GM21717 (cell line): ENCODE results near the gene TMEM196.

Source experiments
- ATAC-seq: cut with Tn5 transposase; IDR thresholded peaks from one replicate; pipeline ENCODE4 v1.9.1; 2021; ENCODE audit warnings: mild to moderate bottlenecking, moderate library complexity; ENCODE audit not compliant: unreplicated experiment

The TMEM196 gene

GRCh38 chr7:19772841-19773760 lies at the start of gene TMEM196:
Gene TMEM196, minus strand, starts transcription at chr7:19773617. Its CDS starts 921 bp downstream, at chr7:19772696.
- ATAC-seq: no peak

DNA sequence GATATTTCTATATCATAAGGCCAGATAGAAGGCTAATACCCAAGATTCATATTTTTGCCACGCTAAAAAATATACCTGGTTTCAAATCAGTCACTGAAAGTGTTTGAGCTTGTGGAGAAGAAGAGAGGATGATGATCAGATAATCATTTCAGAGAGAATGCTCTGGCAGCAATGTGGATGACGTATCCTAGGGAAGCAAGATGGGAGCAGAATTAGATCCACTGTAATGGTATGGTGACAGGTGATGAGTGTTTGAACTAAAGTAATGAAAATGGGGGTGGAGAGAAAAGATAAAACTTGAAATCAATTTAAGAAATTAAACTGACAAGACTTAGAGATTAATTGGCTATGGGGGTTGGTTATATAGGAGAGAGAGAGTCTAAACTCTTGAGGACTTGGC lies 42.7 kb upstream of the TMEM196 start:
- no peak for ATAC-seq

DNA sequence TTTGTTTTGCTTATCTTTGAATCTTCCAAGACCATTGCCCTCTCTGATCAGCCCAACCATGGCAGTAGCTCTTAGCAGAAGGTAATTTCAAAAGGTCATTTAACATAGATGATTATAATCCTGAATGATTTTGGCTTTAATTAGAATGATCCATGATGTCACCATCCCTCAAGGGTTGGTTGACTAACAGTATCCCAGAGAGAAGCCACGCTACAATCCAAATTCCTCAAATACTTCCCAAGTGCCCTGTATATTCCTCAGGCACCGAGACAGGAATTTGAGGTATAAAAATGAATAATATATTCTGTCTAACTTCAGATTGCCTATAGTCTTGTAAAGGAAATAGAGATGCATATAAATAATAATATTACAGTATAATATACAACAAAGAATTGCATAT lies 42.1 kb upstream of the TMEM196 start:
- no peak for ATAC-seq

- ATAC-seq: no peak
Observed at GRCh38 chr7:19814776-19815175, 41.4 kb upstream of the TMEM196 start.

DNA sequence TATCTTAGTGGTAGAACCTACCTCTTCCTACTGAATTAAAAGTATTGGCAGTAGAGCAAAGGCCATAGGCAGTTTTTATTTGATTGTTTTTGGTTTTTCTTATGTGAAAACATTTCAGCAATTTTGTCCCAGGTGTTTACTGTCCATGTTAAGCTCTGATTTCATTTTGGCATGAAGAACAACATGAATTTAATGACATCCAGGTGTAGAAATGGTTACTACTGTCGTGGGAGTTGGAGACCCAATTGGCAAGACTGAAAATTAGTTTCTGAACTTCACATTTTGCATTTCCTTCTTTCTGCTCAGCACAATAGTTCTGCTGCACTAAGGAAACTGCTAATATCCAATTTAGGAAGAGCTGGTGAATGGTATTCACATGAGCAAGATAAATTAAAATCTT lies 38.0 kb upstream of the TMEM196 start:
- ATAC-seq: no peak

DNA sequence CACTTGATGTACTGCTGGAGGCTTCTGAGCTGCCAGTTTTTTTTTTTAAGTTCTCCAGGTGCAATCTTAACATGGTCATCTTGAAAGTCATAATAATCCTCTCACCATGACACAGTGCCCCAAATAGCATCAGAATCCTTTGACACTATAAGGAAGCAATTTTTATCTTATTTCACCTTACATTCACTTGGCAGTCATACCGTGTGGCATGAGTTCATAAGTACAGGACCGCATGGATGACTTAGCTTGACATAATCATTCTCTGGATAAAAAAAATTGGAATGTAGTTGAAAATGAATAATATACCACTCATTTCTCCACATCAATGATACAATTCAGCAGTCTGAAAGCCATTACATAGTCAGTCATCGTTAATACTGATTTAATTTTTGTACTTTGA lies 25.6 kb upstream of the TMEM196 start:
- no peak for ATAC-seq

GRCh38 chr7:19783541-19783940 lies 10.1 kb upstream of the TMEM196 start:
- ATAC-seq: no peak

- no peak for ATAC-seq
Observed at GRCh38 chr7:19776981-19777380, 3.6 kb upstream of the TMEM196 start.

- ATAC-seq: no peak
Observed at GRCh38 chr7:19775578-19775977, 2.2 kb upstream of the TMEM196 start.

- no peak for ATAC-seq
Observed at GRCh38 chr7:19772306-19772705, 1.1 kb downstream of the TMEM196 start.

GRCh38 chr7:19762631-19763030 lies 10.8 kb downstream of the TMEM196 start:
- no peak for ATAC-seq

DNA sequence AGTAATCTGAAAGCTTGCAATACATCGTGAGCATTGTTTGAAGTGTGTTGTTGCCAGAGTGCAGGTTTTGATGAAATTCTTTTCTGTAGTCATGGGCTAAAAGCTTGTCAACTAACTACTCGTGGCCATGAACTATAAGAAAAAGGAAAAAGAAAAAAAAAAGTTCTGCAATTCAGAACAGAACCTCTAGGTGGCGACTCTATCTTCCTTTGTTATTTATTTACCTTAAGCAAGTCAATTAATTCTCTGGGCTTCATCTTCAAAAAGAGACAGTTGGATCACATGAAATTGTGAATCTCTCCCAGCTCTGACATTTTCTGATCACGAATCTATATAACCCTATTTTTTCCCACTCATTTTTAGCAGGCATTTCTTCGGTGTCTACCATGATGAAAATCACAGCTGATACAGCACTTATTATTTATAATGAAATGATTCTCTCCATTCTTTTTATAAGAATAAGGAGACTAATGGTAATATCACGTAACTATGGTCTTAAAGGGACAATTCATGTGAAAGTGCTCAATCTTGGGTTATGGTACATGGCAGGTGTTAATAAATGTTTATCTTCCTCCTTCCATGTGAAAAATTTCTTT lies 18.8 kb downstream of the TMEM196 start:
- no peak for ATAC-seq

DNA sequence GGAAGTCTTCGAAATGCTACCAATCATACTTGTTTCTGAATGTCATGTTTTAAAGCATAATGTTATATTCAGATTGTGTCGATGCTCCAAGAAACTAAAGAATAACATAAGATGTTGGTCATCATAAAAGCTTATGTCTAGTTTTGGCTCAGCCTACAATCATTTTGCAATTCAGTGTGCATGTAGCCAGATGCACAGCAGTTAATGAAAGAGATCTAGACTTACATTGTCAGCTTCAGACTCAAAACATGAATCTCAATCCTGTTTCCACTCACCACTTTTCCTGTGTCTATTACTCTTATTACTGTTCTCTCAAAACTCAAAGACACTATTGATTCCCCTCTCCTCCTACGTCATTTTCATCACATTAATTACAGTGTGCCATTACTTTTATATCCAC lies 21.4 kb downstream of the TMEM196 start:
- no peak for ATAC-seq

GRCh38 chr7:19749658-19750057 lies 23.8 kb downstream of the TMEM196 start:
- no peak for ATAC-seq

DNA sequence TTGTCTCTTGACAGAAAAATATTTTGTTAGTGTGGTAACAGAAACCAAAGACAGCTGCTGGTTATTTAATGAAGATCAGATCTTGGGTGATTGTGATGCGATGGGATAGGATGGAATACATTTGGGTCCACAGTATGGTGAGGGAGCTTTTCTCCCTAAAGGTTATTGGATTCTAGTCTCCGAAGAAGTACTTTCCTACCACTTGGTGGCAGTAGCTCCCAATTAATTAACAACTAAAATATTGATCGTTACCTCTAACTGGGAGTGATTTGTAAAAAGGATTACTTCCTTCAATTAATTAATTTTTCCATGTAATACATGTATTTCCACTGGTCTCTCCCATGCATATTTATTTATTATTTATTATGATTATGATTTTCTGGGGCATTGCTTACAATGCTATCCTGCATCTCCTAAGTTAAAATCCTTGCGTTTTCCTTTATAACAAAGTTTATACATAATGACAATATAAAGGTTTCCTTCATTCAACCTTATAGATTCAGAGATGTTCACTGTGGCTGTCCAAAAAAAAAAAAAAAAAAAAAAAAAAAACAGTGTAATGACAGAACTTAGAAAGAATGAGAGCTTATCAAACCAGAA lies 25.6 kb downstream of the TMEM196 start:
- ATAC-seq: peak; percentile 46

DNA sequence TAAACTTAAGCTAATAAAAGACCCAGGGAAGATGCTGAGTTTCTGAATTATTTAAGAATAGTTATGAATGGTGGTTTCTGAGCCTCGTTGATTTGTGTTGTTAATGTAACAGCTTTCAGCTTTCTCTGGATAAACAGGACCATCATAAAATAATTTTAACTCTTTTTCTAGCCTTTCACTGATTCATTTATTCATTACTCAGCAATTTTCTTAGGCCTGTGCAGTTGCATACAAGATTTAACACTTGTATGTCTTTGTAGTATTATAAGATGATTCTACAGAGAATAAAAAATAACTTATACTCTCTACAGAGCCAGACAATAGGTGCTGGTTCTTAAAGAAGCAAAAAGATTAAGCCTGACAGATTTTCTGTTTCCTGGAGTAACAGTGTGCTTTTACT lies 29.3 kb downstream of the TMEM196 start:
- no peak for ATAC-seq

GRCh38 chr7:19728716-19729115 lies 44.7 kb downstream of the TMEM196 start:
- no peak for ATAC-seq

DNA sequence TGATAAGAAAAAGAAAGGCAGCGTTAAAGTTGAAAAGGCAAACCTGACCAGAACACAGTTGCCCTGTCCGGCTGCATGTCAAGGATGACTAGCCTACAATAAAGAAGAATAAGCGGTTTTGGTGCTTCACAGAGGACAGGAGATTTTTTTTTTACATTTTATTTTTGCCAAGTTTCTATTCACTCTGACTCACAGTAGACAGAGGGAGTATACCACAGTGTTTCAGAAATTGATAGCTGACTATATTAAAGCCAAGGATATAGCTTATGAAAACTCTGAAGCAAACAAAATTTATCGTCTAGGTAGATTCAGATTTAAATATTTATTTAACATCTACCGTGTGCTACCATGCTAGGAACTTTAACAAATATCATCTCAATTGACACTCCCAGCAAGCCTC lies 47.6 kb downstream of the TMEM196 start:
- ATAC-seq: no peak

GRCh38 chr7:19715499-19715898 lies 57.9 kb downstream of the TMEM196 start:
- no peak for ATAC-seq

DNA sequence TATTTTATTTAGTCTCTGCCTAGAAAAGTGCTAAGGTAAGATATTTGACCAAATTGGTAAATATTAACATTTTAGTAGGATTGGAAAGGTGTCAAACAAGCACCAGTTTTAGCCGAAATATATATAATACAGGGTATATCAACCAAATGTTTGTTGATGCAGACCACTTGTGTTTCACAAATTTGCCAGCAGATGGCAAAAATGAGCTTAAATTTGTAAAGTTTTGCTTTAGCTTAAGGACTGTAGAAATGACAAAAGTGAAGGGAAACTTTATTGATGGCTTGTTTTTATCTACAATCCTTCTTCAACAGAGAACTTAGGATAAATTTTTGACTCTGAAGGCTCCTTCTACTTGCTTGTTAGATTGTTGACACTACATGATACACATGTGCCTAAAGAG lies 59.7 kb downstream of the TMEM196 start:
- ATAC-seq: no peak

- ATAC-seq: peak; percentile 1
Observed at GRCh38 chr7:19709249-19709578, 64.2 kb downstream of the TMEM196 start.
